Heart left ventricle (tissue), 16 donors: ENCODE measurements around the gene CD69. TPM values are rescaled to one million over a fixed set of nuclear protein-coding genes. Genes with fewer than 3 reads are reported as not detected.
"Not testable (repeated sequence)": the region's sequence is repeated elsewhere in the genome, so short reads cannot be mapped to it uniquely, and the experiment has no call there.

Experiments used
- ATAC-seq, 4 donors: fragments of 200-7000 bp; cut with Tn5 transposase; one replicate each; pipeline ENCODE4 v1.9.1; 2020 to 2022; ENCODE audit warnings: moderate library complexity in 4 of 4, mild to moderate bottlenecking in 3 of 4, moderate number of reproducible peaks in 1 of 4
- DNase-seq, 5 donors: peaks; one replicate each; pipeline ENCODE4 v3.0.0-alpha.2; 2020
- H3K27ac ChIP-seq, 12 donors: fragments of 200-600 bp; sonication (generic) in 4 of 12; one replicate each; pipeline versions ENCODE4 v1.5.0 to v1.8.0; 2016 to 2022; ENCODE audit warnings: mild to moderate bottlenecking in 2 of 12
- H3K27me3 ChIP-seq, 9 donors: fragments of 200-600 bp; sonication (generic) in 2 of 9; one replicate each; pipeline versions ENCODE4 v1.5.1 to v1.8.0; 2016 to 2022; ENCODE audit warnings: mild to moderate bottlenecking in 3 of 9
- H3K36me3 ChIP-seq, 9 donors: fragments of 200-600 bp; sonication (generic) in 2 of 9; one replicate each; pipeline versions ENCODE4 v1.5.0 to v1.8.0; 2018 to 2022; ENCODE audit warnings: mild to moderate bottlenecking in 2 of 9
- H3K4me1 ChIP-seq, 12 donors: fragments of 200-600 bp; sonication (generic) in 4 of 12; one replicate each; pipeline versions ENCODE4 v1.5.0 to v1.8.0; 2016 to 2022; ENCODE audit warnings: mild to moderate bottlenecking in 3 of 12
- H3K4me3 ChIP-seq, 12 donors: fragments of 200-600 bp; sonication (generic) in 4 of 12; one replicate each; pipeline versions ENCODE4 v1.5.0 to v1.8.0; 2017 to 2022; ENCODE audit warnings: mild to moderate bottlenecking in 9 of 12, moderate library complexity in 4 of 12
- H3K9me3 ChIP-seq, 12 donors: fragments of 200-600 bp; sonication (generic) in 4 of 12; one replicate each; pipeline versions ENCODE4 v1.5.0 to v1.8.0; 2016 to 2022; ENCODE audit warnings: mild to moderate bottlenecking in 1 of 12
- POLR2A ChIP-seq, 2 donors: fragments of 450-650 bp; IDR thresholded peaks; one replicate each; pipeline ENCODE4 v1.6.1; 2017; ENCODE audit warnings: antibody characterized with exemption in 2 of 2, mild to moderate bottlenecking in 2 of 2, moderate library complexity in 2 of 2
- WGBS, 4 donors: extraction: QIAGEN DNeasy Blood & Tissue Kit in 2 of 4; methylation state at CpG; one replicate each; pipeline versions ENCODE4 v1.1.5 to v1.1.7; 2013 to 2018; 5-methylcytosine and 5-hydroxymethylcytosine counted together
- intact Hi-C, 10 donors: fragments of 100-400 bp; cut with DNase I; formaldehyde crosslinking; loops; one replicate each; pipeline versions ENCODE4 v1.11.1 to v1.14.2; 2022
- polyA plus RNA-seq, 2 donors: library from polyadenylated mRNA; stranded (reverse); fragments of 200-250 nt; gene quantifications; one replicate each; pipeline ENCODE4 v1.2.3, GENCODE V29; 2013
- total RNA-seq, 9 donors: library from RNA; depleted of rRNA in 2 of 9; stranded (reverse); fragments of >200 nt in 2 of 9; fragmentation: NEBNext Ultra II Directional in 3 of 9; extraction: Animal tissue kit (Norgen Biotek cat#: 25700) in 3 of 9; gene quantifications; one replicate each; pipeline versions ENCODE4 v1.1.0 to v1.2.4, GENCODE V29; 2016 to 2023
- TF ChIP-seq, protein P1 (sequence below), 12 donors: fragments of 200-600 bp; sonication (generic) in 4 of 12; IDR thresholded peaks; one replicate each; pipeline versions ENCODE4 v1.5.0 to v1.8.0; 2018 to 2022; ENCODE audit warnings: antibody characterized with exemption in 12 of 12, mild to moderate bottlenecking in 5 of 12
- donor health status: ischemic (EF 13 %, LVEDD 7.1; RV severe dilation, severe dysfunction).
- donor health status: healthy with polysubstance abuse.
- donor health status: DM: no; HTN: yes; CAD: no.
- donor health status: DM: no; HTN: no; CAD: no.
- donor health status: ischemic (EF 25% LVEDD 6.9; RV normal size, moderate dysfunction).
- donor health status: ischemic (EF 25% LVEDD 5.7; RV mildly dilated, moderate dysfunction).
- donor health status: healthy.
- donor health status: DM: yes; HTN: yes; CAD: no.
- donor health status: ischemic (EF 35%, LVEDD 5.7; RV mildly dilated, moderate dysfunction).
- donor health status: nonischemic (EF 11% LVEDD 7.7; RV severe dilation, severe dysfunction).
- donor health status: DM: yes; HTN: yes; CAD: no.
- donor health status: PGD.
- donor health status: ischemic (EF 29% LVEDD 5.4; RV normal size, mild dysfunction).
- donor health status: nonischemic (EF 23%, LVEDD 6.1; RV moderate dilation, normal function).

The CD69 gene
- total and polyA plus RNA-seq, 11 donors = 0.16 to 6.4 (median 0.43) TPM; not detected in 3

DNA sequence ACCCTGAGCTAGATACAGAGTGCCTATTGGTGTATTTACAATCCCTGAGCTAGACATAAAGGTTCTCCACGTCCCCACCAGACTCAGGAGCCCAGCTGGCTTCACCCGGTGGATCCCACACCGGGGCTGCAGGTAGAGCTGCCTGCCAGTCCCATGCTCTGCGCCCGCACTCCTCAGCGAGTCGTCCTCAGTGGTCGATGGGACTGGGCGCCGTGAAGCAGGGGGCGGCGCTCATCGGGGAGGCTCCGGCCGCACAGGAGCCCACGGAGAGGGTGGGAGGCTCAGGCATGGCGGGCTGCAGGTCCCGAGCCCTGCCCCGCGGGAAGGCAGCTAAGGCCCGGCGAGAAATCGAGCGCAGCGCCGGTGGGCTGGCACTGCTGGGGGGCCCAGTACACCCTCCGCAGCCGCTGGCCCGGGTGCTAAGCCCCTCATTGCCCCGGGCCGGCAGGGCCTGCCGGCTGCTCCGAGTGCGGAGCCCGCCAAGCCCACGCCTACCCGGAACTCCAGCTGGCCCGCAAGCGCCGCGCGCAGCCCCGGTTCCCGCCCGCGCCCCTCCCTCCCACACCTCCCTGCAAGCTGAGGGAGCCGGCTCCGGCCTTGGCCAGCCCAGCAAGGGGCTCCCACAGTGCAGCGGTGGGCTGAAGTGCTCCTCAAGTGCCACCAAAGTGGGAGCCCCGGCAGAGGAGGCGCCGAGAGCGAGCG lies 21.1 kb downstream of the CD69 start:
- 68 to 73% (median 70%) methylated on average over 19 to 54 of the region's 54 CpGs for WGBS, 4 donors
- intact Hi-C loops, H3K36me3 ChIP-seq, H3K27me3 ChIP-seq, H3K9me3 ChIP-seq, ATAC-seq: not testable (repeated sequence)
- peak in 3 of 5 donors; percentile 30 to 76 (median 46) for DNase-seq
- Histone ChIP-seq H3K27ac (peak overlapping the region in 8 of 12 donors; percentile 8 to 70 (median 48)), H3K4me3 (peak overlapping the region in 10 of 12 donors; percentile 7 to 55 (median 47)), H3K4me1 (peaks cover 0 to 63% (median 7%) of the 10 kb centered on the region in 12 donors)
- TF ChIP-seq POLR2A (IDR thresholded peaks at IDR 0.05) = peak in 1 of 2 donors; percentile 16

- intact Hi-C loops, ATAC-seq, H3K4me3 ChIP-seq: not testable (repeated sequence)
Measured at GRCh38 chr12:9738905-9739304, 21.8 kb downstream of the CD69 start.

DNA sequence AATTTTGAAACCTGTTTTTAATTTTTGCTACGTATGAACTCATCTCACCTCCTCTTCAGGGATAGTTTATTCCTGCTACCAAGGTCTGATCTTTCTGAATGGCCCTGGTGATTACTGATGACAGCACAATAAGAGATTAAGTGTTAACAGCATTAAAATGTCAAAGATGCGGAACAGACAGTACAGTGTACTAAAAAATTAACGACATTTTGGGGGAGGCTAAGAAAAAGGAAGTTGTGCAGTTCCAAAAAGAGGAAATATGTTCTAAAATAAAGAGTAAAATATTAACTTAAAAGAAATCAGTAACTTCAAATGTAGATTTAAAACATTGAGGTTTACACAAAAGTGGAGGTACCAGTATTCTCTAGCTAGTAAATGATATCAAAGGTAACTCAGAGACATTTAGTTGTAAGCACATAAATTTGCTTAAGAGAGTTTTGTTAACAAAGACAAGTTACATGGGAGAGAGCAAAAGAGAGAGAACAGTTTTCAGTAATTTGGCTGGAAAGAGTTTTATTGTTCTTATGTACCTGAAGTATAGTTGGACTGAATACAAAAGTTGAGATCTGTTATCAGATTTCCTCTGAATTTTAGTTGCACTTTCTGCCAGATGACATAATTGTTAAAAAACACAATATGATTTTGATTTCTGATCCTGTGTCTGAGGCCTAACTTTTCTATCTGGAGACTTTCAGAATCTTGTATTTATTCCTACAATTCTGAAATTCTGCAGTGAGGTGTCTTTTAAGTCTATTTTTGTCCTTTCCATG lies 23.6 kb downstream of the CD69 start:
- ATAC-seq (peak in 2 of 4 donors; percentile 28 to 68), DNase-seq (no peak)
- intact Hi-C loops = loop anchor here in 1 of 10 donors (2.0 kb wide), 1 partner anchor 36 kb away; no protein-coding TSS in a partner anchor
- H3K4me3 ChIP-seq = no peak overlapping the region
- no peaks in the 10 kb centered on the region for H3K36me3 ChIP-seq
- WGBS, 4 donors = 36 to 39% (median 38%) methylated on average over 3 of the region's 3 CpGs
- no peaks in the 10 kb centered on the region for H3K27me3 ChIP-seq
- peak overlapping the region; percentile 30 to 80 (median 64) for H3K27ac ChIP-seq
- TF ChIP-seq, protein P1, sequence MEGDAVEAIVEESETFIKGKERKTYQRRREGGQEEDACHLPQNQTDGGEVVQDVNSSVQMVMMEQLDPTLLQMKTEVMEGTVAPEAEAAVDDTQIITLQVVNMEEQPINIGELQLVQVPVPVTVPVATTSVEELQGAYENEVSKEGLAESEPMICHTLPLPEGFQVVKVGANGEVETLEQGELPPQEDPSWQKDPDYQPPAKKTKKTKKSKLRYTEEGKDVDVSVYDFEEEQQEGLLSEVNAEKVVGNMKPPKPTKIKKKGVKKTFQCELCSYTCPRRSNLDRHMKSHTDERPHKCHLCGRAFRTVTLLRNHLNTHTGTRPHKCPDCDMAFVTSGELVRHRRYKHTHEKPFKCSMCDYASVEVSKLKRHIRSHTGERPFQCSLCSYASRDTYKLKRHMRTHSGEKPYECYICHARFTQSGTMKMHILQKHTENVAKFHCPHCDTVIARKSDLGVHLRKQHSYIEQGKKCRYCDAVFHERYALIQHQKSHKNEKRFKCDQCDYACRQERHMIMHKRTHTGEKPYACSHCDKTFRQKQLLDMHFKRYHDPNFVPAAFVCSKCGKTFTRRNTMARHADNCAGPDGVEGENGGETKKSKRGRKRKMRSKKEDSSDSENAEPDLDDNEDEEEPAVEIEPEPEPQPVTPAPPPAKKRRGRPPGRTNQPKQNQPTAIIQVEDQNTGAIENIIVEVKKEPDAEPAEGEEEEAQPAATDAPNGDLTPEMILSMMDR (IDR thresholded peaks at IDR 0.05) = no peak
- no peak for TF ChIP-seq POLR2A (IDR thresholded peaks at IDR 0.05)
- no peaks in the 10 kb centered on the region for H3K9me3 ChIP-seq
- peaks cover 0 to 49% (median 5%) of the 10 kb centered on the region in 12 donors for H3K4me1 ChIP-seq

More at GRCh38 chr12:9738905-9739304, 21.8 kb downstream of the CD69 start:
- Histone ChIP-seq H3K4me1 (peaks cover 0 to 63% (median 7%) of the 10 kb centered on the region in 12 donors), H3K27ac (peak overlapping the region in 3 of 12 donors; percentile 75 to 80 (median 76))
- not testable (repeated sequence) for DNase-seq, H3K9me3 ChIP-seq, H3K27me3 ChIP-seq, H3K36me3 ChIP-seq
- WGBS, 4 donors = 87 to 93% (median 88%) methylated on average over 14 of the region's 14 CpGs

DNA sequence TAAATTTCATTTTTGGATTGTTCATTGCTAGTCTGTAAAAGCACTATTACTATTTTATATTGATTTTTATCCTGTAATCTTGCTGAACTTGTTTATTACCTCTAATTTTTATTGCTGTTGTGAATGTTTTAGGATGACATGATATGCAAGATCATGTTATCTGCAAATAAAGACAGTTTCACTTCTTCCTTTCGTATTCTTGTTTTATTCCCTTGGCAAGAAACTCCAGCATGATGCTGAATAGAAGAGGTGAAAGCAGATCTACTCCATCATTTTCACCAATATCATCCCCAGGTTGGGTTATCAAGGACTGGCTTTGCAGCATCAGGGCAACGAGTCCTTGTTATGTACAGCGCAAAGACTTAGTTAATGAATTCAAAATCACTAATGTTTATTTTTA lies 25.1 kb downstream of the CD69 start:
- peaks cover 0 to 38% (median 5%) of the 10 kb centered on the region in 12 donors for H3K4me1 ChIP-seq
- H3K27me3 ChIP-seq = no peaks in the 10 kb centered on the region
- ATAC-seq = no peak
- intact Hi-C loops = no loop called here
- 90 to 92% (median 91%) methylated on average over 3 of the region's 3 CpGs for WGBS, 4 donors
- no peak overlapping the region for H3K4me3 ChIP-seq
- no peak for DNase-seq
- H3K27ac ChIP-seq = peak overlapping the region in 1 of 12 donors; percentile 21
- TF ChIP-seq, protein P1 (IDR thresholded peaks at IDR 0.05) = no peak
- H3K36me3 ChIP-seq = no peaks in the 10 kb centered on the region
- H3K9me3 ChIP-seq = no peaks in the 10 kb centered on the region

GRCh38 chr12:9732921-9733461 lies 27.7 kb downstream of the CD69 start, which contains the start of gene CLECL1:
TSS of gene CLECL1 (minus strand) at chr12:9733097.
- TF ChIP-seq, protein P1 (IDR thresholded peaks at IDR 0.05) = no peak
- no peak for TF ChIP-seq POLR2A (IDR thresholded peaks at IDR 0.05)
- H3K4me3 ChIP-seq = peak within 1 kb of the TSS in 1 of 12 donors; percentile 50
- intact Hi-C loops = no loop called here
- DNase-seq (no peak), ATAC-seq (no peak)
- no peaks in the 10 kb centered on the region for H3K36me3 ChIP-seq
- H3K27ac ChIP-seq = peak within 1 kb of the TSS in 1 of 12 donors; percentile 88
- H3K27me3 ChIP-seq = no peaks in the 10 kb centered on the region
- no peaks in the 10 kb centered on the region for H3K9me3 ChIP-seq
- H3K4me1 ChIP-seq = peaks cover 0 to 35% (median under 1%) of the 10 kb centered on the region in 12 donors
- 75 to 85% (median 79%) methylated on average over 8 of the region's 8 CpGs for WGBS, 4 donors
